ENCODE measurements around the gene CACNA1A.

DNA sequence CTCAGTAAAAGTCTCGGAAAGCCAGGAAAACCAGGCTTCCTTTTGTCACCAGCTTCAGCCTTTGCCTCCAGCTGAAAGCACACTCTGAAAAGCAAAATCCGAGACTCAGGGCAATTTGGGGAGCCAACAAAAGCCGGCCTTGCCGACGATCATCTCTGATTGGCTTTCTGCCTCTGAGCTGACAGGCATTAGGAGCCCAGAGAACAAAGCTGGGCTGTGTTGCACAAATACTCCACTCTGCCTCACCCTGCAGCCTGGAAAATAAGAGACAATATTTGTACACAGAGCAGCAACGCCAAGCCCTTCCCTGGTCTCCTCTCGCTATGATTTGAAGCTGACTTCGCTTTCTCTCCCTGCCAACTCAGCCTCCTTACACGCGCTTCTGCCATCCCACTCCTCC, 46.9 kb downstream of the CACNA1A start:
- TF ChIP-seq, protein P1, sequence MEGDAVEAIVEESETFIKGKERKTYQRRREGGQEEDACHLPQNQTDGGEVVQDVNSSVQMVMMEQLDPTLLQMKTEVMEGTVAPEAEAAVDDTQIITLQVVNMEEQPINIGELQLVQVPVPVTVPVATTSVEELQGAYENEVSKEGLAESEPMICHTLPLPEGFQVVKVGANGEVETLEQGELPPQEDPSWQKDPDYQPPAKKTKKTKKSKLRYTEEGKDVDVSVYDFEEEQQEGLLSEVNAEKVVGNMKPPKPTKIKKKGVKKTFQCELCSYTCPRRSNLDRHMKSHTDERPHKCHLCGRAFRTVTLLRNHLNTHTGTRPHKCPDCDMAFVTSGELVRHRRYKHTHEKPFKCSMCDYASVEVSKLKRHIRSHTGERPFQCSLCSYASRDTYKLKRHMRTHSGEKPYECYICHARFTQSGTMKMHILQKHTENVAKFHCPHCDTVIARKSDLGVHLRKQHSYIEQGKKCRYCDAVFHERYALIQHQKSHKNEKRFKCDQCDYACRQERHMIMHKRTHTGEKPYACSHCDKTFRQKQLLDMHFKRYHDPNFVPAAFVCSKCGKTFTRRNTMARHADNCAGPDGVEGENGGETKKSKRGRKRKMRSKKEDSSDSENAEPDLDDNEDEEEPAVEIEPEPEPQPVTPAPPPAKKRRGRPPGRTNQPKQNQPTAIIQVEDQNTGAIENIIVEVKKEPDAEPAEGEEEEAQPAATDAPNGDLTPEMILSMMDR (conservative IDR thresholded peaks at IDR 0.05): no peak
- no peak for TF ChIP-seq ZFX (IDR thresholded peaks at IDR 0.05)

Measured in C4-2B (cell line).